Transverse colon (tissue), 3 donors: Measurements from ENCODE around the gene RNU5B-1.

ENCODE experiments used
- CTCF ChIP-seq, 5 experiments: fragments of 200-600 bp in 3 of 5; fragments of 450-650 bp in 2 of 5; sonication (generic) in 3 of 5; IDR thresholded peaks; 1 replicate in 2 of 5; 2 replicates in 3 of 5; pipeline ENCODE4 v1.5.1; 2016 to 2017; ENCODE audit warnings: antibody characterized with exemption in 5 of 5, inconsistent platforms in 3 of 5, mild to moderate bottlenecking in 2 of 5, moderate library complexity in 1 of 5
- EP300 ChIP-seq: sonication (generic); formaldehyde crosslinking; IDR thresholded peaks from one replicate; pipeline ENCODE4 v1.6.1; 2017; ENCODE audit warnings: antibody characterized with exemption, low read depth

- TF ChIP-seq CTCF (IDR thresholded peaks at IDR 0.05) (no peak), EP300 (no peak)
These were observed 38.0 kb downstream of the RNU5B-1 start for GRCh38 chr15:65342493-65342892.
